GM12801 (cell line): ENCODE data around the gene CEP78.

ENCODE experiments used
- CTCF ChIP-seq: IDR thresholded peaks from one replicate; pipeline ENCODE4 v1.5.1; 2011; ENCODE audit warnings: control low read depth; ENCODE audit not compliant: insufficient read length; ENCODE audit errors: extremely low read depth

CEP78 gene

DNA sequence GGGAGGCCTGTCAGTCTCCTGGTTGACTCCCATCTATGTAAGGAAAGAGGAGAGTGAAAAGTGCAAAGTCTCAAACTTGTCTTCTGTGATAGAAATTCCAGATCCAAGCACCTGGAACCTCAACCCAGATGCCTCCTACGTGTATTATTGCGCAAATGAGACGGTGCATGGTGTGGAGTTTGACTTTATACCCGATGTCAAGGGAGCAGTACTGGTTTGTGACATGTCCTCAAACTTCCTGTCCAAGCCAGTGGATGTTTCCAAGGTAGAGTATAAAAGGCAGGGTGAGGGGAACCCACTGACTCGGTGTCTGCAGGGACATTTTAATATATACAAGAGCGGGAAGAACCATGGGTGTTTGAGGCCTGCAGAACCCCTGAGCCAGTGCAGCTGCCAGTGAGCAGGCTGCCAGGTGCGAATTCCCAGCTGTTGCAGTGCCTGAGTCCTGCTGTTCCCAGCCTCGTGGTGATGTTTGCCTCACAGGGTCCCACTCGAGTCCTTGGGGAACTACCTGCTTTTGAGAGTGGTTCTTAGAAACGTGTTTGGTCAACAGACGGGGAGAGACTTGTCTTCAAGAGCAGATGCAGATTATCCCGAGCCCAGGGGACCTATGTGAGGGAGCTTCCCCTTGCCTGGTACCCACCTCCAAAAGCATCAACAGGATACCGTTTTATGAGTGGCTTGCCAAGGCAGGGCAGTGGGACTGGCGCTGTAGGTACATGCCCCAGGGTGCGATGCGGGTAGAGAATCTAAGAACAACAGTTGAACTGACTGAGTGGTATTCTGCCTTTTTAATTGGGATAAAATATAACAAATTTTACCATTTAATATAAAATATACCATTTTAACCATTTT lies 70.6 kb downstream of the CEP78 start:
- no peak for TF ChIP-seq CTCF

DNA sequence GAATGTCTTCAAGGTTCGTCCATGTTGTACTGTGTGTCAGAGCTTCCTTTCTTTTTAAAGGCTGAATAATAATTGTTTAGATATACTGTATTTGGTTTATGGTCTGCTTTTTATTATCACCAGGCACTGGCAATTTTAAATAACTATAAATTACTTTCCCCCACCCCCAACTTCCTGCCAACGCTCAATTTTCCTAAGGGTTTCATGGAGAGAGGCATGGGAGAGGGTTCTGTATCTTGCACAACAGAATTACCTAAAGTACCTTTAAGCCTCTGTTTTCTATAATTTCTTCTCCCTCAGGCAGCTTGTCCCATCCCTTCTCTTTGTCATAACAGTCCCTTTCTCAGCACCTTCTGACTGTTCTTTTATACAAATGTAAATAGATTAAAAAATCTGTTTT lies 71.5 kb downstream of the CEP78 start:
- TF ChIP-seq CTCF: no peak

- TF ChIP-seq CTCF: no peak
Observed at GRCh38 chr9:78309066-78309465, 73.2 kb downstream of the CEP78 start.

DNA sequence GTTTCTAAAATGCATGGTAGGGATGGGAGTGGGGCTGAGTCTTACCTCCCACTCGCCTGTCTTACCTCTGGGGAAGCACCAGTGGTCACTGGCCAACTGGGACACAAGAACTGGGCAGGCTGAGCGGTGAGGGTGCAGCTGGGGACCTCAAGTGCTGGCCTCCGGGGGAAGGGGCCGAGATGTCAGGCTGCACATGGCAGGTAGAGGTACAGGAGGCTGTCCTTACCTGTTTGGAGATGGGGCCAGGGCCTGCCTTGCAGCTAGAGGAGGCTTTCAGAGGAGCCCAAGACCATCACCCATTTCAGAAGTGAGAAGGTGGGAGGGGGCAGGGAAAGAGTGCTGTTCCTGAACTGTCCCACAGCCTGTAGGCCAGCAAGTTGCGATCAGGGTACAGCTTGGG lies 75.2 kb downstream of the CEP78 start:
- no peak for TF ChIP-seq CTCF

DNA sequence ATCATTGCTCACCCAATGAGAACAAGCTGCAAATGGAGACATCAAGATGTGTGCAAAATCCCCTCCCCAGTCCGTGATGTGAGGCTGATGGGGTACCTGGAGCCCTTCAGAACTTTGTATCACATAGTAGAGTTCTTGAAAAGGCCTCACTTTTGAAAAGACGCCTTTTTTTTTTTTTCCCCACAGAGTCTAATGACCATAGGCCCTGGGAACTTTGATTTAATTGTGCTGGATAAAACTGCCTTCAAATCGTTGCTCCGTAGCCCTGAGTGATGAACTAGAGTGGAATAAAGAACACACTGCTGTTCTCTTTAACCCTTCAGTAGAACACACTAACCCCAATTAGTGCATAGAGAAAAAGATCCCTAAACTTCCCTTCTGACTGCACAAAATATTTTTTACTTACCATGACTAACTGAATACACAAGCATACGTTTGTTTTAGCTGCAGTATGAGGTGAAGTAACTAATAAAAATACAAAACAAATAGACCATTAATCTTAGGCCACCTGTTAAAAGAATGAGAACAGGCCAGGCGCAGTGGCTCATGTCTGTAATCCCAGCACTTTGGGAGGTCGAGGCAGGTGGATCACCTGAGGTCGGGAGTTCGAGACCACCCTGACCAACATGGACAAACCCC lies 76.1 kb downstream of the CEP78 start:
- no peak for TF ChIP-seq CTCF

DNA sequence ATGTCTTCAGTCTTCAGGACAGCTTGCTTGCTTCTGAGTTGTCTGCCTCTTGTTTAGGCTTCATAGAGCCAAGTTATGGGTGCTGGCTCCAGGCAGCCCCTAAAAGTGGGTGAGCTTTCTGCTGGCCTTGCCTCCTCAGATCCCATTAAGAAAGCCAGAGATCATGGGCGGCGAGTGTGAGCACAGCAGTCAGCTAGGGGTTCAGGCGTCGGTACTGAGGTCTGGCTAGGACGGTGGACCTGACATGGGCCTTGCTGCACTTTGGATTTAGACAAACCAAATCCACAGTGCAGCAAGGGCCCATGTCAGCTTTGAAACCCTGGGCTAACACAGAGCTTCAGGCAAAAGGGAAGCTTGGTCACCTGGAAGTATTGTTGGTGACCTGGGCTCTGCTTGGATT lies 78.7 kb downstream of the CEP78 start:
- TF ChIP-seq CTCF: no peak

DNA sequence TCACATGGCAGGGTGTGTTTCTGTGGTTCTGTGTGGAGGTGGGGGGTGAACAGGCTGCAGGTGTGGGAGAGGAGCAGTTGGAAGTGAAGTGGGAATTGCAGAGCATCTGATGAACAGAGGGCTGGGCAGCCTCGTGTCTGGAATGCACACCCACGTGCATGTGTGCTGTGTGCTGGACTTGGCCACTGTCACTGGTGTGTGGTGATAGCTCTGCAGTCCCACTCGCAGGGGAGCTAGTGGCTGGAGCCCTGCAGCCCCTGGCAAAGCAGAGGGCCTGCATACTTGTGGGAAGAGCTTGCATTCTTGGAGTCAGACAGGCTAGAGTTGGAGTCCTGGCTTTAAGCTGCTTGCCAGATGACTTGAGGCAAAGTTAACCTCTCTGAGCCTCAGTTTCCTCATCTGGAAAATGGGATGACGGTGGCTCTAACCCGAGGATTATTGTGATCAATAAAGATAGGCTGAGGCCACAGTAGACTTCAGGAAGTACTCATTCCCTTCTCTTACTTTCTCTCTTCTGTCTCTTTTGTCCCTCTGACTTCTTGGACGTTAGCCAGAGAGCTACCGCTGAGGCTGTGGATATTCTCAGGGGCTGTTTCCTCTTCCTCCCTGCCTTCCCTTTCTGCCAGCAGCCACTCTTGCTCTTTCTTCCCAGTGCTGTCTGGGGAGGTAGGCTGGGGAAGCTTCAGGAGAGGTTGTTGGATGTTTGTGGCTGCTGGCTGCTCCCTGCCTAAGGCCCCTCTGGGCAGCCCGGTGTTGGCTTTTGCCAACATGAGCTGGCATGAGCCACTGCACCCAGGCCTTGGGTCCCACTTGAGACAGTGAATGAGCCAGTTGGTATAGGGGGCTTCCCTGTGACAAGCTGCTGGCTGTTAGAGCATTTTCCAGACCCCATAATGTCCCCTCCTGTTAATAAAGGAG lies 79.3 kb downstream of the CEP78 start:
- TF ChIP-seq CTCF: no peak
